Measurements from ENCODE around the gene ASS1. TPM values are rescaled to one million over a fixed set of nuclear protein-coding genes. Genes with fewer than 3 reads are reported as not detected.

ASS1 gene
- total RNA-seq, 4 donors from 2014 or later: 106 to 761 (median 547) TPM

GRCh38 chr9:130532426-130533080 lies 87.8 kb downstream of the ASS1 start:
- no peaks in the 10 kb centered on the region for H3K27me3 ChIP-seq
- H3K4me3 ChIP-seq: no peak overlapping the region
- no peaks in the 10 kb centered on the region for H3K9me3 ChIP-seq
- H3K36me3 ChIP-seq: no peaks in the 10 kb centered on the region
- peaks cover 0 to 8% (median 0%) of the 10 kb centered on the region in 4 donors for H3K4me1 ChIP-seq
- no peak for TF ChIP-seq POLR2A (IDR thresholded peaks at IDR 0.05)
- TF ChIP-seq CTCF (IDR thresholded peaks at IDR 0.05): no peak
- no peak overlapping the region for H3K27ac ChIP-seq
- DNase-seq: no peak

GRCh38 chr9:130535818-130536521 lies 91.2 kb downstream of the ASS1 start:
- DNase-seq: no peak
- peak overlapping the region in 1 of 4 donors; percentile 21 for H3K4me3 ChIP-seq

GRCh38 chr9:130536701-130537107 lies 91.9 kb downstream of the ASS1 start:
- H3K4me3 ChIP-seq: no peak overlapping the region
- TF ChIP-seq CTCF (IDR thresholded peaks at IDR 0.05) (no peak), POLR2A (IDR thresholded peaks at IDR 0.05) (no peak)
- H3K9me3 ChIP-seq: no peaks in the 10 kb centered on the region
- no peak overlapping the region for H3K27ac ChIP-seq
- no peak for DNase-seq
- H3K27me3 ChIP-seq: no peaks in the 10 kb centered on the region
- no peaks in the 10 kb centered on the region for H3K36me3 ChIP-seq
- peaks cover 0 to 8% (median 0%) of the 10 kb centered on the region in 4 donors for H3K4me1 ChIP-seq

More at GRCh38 chr9:130535818-130536521, 91.2 kb downstream of the ASS1 start:
- Histone ChIP-seq H3K9me3 (no peaks in the 10 kb centered on the region), H3K27me3 (no peaks in the 10 kb centered on the region), H3K27ac (no peak overlapping the region), H3K4me1 (peaks cover 0 to 8% (median 0%) of the 10 kb centered on the region in 4 donors), H3K36me3 (no peaks in the 10 kb centered on the region)
- TF ChIP-seq POLR2A (IDR thresholded peaks at IDR 0.05): no peak
- no peak for TF ChIP-seq CTCF (IDR thresholded peaks at IDR 0.05)

- DNase-seq: no peak
- no peaks in the 10 kb centered on the region for H3K9me3 ChIP-seq
- no peak for TF ChIP-seq POLR2A (IDR thresholded peaks at IDR 0.05)
- TF ChIP-seq CTCF (IDR thresholded peaks at IDR 0.05): no peak
- H3K4me3 ChIP-seq: no peak overlapping the region
- H3K36me3 ChIP-seq: no peaks in the 10 kb centered on the region
- peaks cover 0 to 8% (median 0%) of the 10 kb centered on the region in 4 donors for H3K4me1 ChIP-seq
- H3K27ac ChIP-seq: no peak overlapping the region
- no peaks in the 10 kb centered on the region for H3K27me3 ChIP-seq
Measured at GRCh38 chr9:130537346-130538050, 92.7 kb downstream of the ASS1 start.

- no peak overlapping the region for H3K27ac ChIP-seq
- no peaks in the 10 kb centered on the region for H3K9me3 ChIP-seq
- H3K36me3 ChIP-seq: no peaks in the 10 kb centered on the region
- peaks cover 0 to 8% (median 0%) of the 10 kb centered on the region in 4 donors for H3K4me1 ChIP-seq
- H3K4me3 ChIP-seq: no peak overlapping the region
- TF ChIP-seq CTCF (IDR thresholded peaks at IDR 0.05) (no peak), POLR2A (IDR thresholded peaks at IDR 0.05) (no peak)
- no peak for DNase-seq
- no peaks in the 10 kb centered on the region for H3K27me3 ChIP-seq
Measured at GRCh38 chr9:130539420-130540223, 94.9 kb downstream of the ASS1 start.

Measured in Peyer's patch (tissue), 4 donors.